ENCODE measurements around the gene UNC5B.

GRCh38 chr10:71191551-71192076 is 20.8 kb upstream of the UNC5B start:
- TF ChIP-seq CTCF (conservative IDR thresholded peaks at IDR 0.05) (no peak), ZFX (IDR thresholded peaks at IDR 0.05) (no peak)
